Endothelial cell of hepatic sinusoid (primary cell): ENCODE results near the gene CSRNP3.

Experiments
- in situ Hi-C: cut with HindIII; loops from 2 replicates; pipeline ENCODE4 v1.10.0; 2017; ENCODE audit warnings: low sequenced_read_pairs

Gene CSRNP3

GRCh38 chr2:165467921-165468320 is 1.6 kb upstream of the CSRNP3 start:
- in situ Hi-C loops, result no loop called here

- in situ Hi-C loops, result no loop called here
Observed at GRCh38 chr2:165470361-165470760, 863 bp downstream of the CSRNP3 start.

- in situ Hi-C loops, result no loop called here
Observed at GRCh38 chr2:165471349-165471950, 2.0 kb downstream of the CSRNP3 start.

GRCh38 chr2:165472922-165473321 is 3.4 kb downstream of the CSRNP3 start:
- in situ Hi-C loops, result no loop called here

GRCh38 chr2:165474619-165475276 is 5.2 kb downstream of the CSRNP3 start:
- in situ Hi-C loops, result no loop called here

GRCh38 chr2:165475277-165476004 is 5.9 kb downstream of the CSRNP3 start:
- in situ Hi-C loops, result no loop called here

- in situ Hi-C loops, result no loop called here
Observed at GRCh38 chr2:165479856-165480255, 10.4 kb downstream of the CSRNP3 start.

GRCh38 chr2:165494573-165494972 is 25.1 kb downstream of the CSRNP3 start:
- in situ Hi-C loops, result no loop called here

GRCh38 chr2:165497659-165498317 is 28.3 kb downstream of the CSRNP3 start:
- in situ Hi-C loops, result no loop called here

GRCh38 chr2:165499131-165499530 is 29.6 kb downstream of the CSRNP3 start:
- in situ Hi-C loops, result no loop called here

GRCh38 chr2:165500001-165500400 is 30.5 kb downstream of the CSRNP3 start:
- in situ Hi-C loops, result no loop called here

- in situ Hi-C loops, result no loop called here
Observed at GRCh38 chr2:165500816-165501215, 31.3 kb downstream of the CSRNP3 start.

- in situ Hi-C loops, result no loop called here
Observed at GRCh38 chr2:165505514-165505913, 36.0 kb downstream of the CSRNP3 start.

- in situ Hi-C loops, result no loop called here
Observed at GRCh38 chr2:165508927-165509326, 39.4 kb downstream of the CSRNP3 start.

- in situ Hi-C loops, result no loop called here
Observed at GRCh38 chr2:165513479-165513878, 44.0 kb downstream of the CSRNP3 start.

GRCh38 chr2:165518611-165519010 is 49.1 kb downstream of the CSRNP3 start:
- in situ Hi-C loops, result no loop called here

GRCh38 chr2:165522719-165523118 is 53.2 kb downstream of the CSRNP3 start:
- in situ Hi-C loops, result no loop called here

- in situ Hi-C loops, result no loop called here
Observed at GRCh38 chr2:165524720-165525119, 55.2 kb downstream of the CSRNP3 start.

- in situ Hi-C loops, result no loop called here
Observed at GRCh38 chr2:165528691-165529090, 59.2 kb downstream of the CSRNP3 start.

- in situ Hi-C loops, result no loop called here
Observed at GRCh38 chr2:165529130-165529529, 59.6 kb downstream of the CSRNP3 start.

- in situ Hi-C loops, result no loop called here
Observed at GRCh38 chr2:165533331-165533730, 63.8 kb downstream of the CSRNP3 start.

GRCh38 chr2:165535471-165535870 is 66.0 kb downstream of the CSRNP3 start:
- in situ Hi-C loops, result no loop called here
